OCI-LY3 (cell line): Measurements from ENCODE around the gene SMAD3.
"Not testable (repeated sequence)": the region's sequence is repeated elsewhere in the genome, so short reads cannot be mapped to it uniquely, and the experiment has no call there.

Source experiments
- H2AFZ ChIP-seq: fragments of 200-600, 300-600 bp; shearing (Covaris generic); 2 replicates; pipeline ENCODE4 v1.6.0; 2014; ENCODE audit warnings: antibody characterized with exemption, low read depth, low read length
- H3K27ac ChIP-seq: fragments of 200-600, 300-600 bp; sonication (generic); 2 replicates; pipeline ENCODE4 v1.5.1; 2014; ENCODE audit warnings: mild to moderate bottlenecking, low read length, moderate library complexity, mixed read lengths
- H3K27me3 ChIP-seq: fragments of 200-600, 300-600 bp; sonication (generic); 2 replicates; pipeline ENCODE4 v1.6.1; 2014; ENCODE audit warnings: low read depth, low read length, mixed read lengths
- H3K36me3 ChIP-seq: fragments of 200-600, 300-600 bp; sonication (generic); replicated peaks from 2 replicates; pipeline ENCODE3; 2014; ENCODE audit warnings: low read depth, low read length, mixed read lengths
- H3K4me1 ChIP-seq: fragments of 300-600, 200-600 bp; sonication (generic); 2 replicates; pipeline ENCODE4 v1.6.1; 2014; ENCODE audit warnings: low read length, mixed read lengths
- H3K4me2 ChIP-seq: fragments of 200-600, 300-600 bp; sonication (generic); 2 replicates; pipeline ENCODE4 v1.6.1; 2014; ENCODE audit warnings: low read length, mixed read lengths
- H3K4me3 ChIP-seq: fragments of 300-600, 200-600 bp; sonication (generic); 2 replicates; pipeline ENCODE4 v1.5.1; 2014; ENCODE audit warnings: antibody characterized with exemption, mild to moderate bottlenecking, low read length, moderate library complexity
- H3K79me2 ChIP-seq: fragments of 300-600, 200-600 bp; shearing (Covaris generic); 2 replicates; pipeline ENCODE4 v1.6.1; 2014; ENCODE audit warnings: mild to moderate bottlenecking, low read length, mixed read lengths
- H3K9ac ChIP-seq: fragments of 300-600, 200-600 bp; shearing (Covaris generic); 2 replicates; pipeline ENCODE4 v1.6.0; 2014; ENCODE audit warnings: mild to moderate bottlenecking, low read length, moderate library complexity
- H3K9me3 ChIP-seq: fragments of 200-600, 300-600 bp; shearing (Covaris generic); 2 replicates; pipeline ENCODE4 v1.6.1; 2014; ENCODE audit warnings: low read length, mixed read lengths; ENCODE audit not compliant: insufficient read depth
- H4K20me1 ChIP-seq: fragments of 200-600, 300-600 bp; sonication (generic); 2 replicates; pipeline ENCODE4 v1.6.1; 2016; ENCODE audit warnings: low read length, mixed read lengths; ENCODE audit not compliant: insufficient read depth
- CTCF ChIP-seq: fragments of 200-600, 300-600 bp; sonication (generic); IDR thresholded peaks from 2 replicates; pipeline ENCODE4 v1.5.1; 2014; ENCODE audit warnings: antibody characterized with exemption, low read length, low read depth
- EZH2phosphoT487 ChIP-seq: fragments of 200-600 bp; shearing (Covaris generic); IDR thresholded peaks from 2 replicates; pipeline ENCODE4 v1.6.1; 2018; ENCODE audit warnings: antibody characterized with exemption, mixed run types, low read depth

Gene SMAD3

GRCh38 chr15:67120009-67120838, 54.8 kb downstream of the SMAD3 start:
- Histone ChIP-seq H4K20me1 (no peaks in the 10 kb centered on the region), H3K4me1 (peaks cover 46% of the 10 kb centered on the region), H3K27me3 (no peaks in the 10 kb centered on the region), H3K4me2 (peak overlapping the region; percentile 93), H3K4me3 (peak overlapping the region; percentile 75), H2AFZ (no peak overlapping the region; the same call in 1 of the 2 replicates), H3K36me3 (no peaks in the 10 kb centered on the region), H3K9me3 (no peaks in the 10 kb centered on the region), H3K27ac (peak overlapping the region; percentile 66), H3K9ac (peak overlapping the region; percentile 67), H3K79me2 (0 out of 2 replicates have a peak, but pooled peaks cover 8% of the 10 kb centered on the region)
- TF ChIP-seq EZH2phosphoT487 (no peak), CTCF (no peak)

- Histone ChIP-seq H3K4me2 (peak overlapping the region; percentile 93), H3K4me1 (peaks cover 38% of the 10 kb centered on the region), H3K79me2 (0 out of 2 replicates have a peak, but pooled peaks cover 8% of the 10 kb centered on the region)
These were observed 55.6 kb downstream of the SMAD3 start for GRCh38 chr15:67120839-67121643.

GRCh38 chr15:67121644-67122605, 56.5 kb downstream of the SMAD3 start:
- Histone ChIP-seq H3K27me3 (no peaks in the 10 kb centered on the region), H3K79me2 (0 out of 2 replicates have a peak, but pooled peaks cover 8% of the 10 kb centered on the region), H3K9me3 (no peaks in the 10 kb centered on the region), H4K20me1 (no peaks in the 10 kb centered on the region), H3K4me1 (peaks cover 31% of the 10 kb centered on the region), H3K9ac (peak overlapping the region; percentile 67), H3K36me3 (no peaks in the 10 kb centered on the region), H3K4me3 (peak overlapping the region; percentile 75), H3K27ac (peak overlapping the region; percentile 66), H2AFZ (peak overlapping the region; percentile 68), H3K4me2 (peak overlapping the region; percentile 93)
- TF ChIP-seq EZH2phosphoT487 (no peak), CTCF (no peak)

More at GRCh38 chr15:67120839-67121643, 55.6 kb downstream of the SMAD3 start:
- H4K20me1 ChIP-seq = no peaks in the 10 kb centered on the region
- TF ChIP-seq CTCF (no peak), EZH2phosphoT487 (no peak)
- peak overlapping the region; percentile 67 for H3K9ac ChIP-seq
- peak overlapping the region; percentile 68 for H2AFZ ChIP-seq
- peak overlapping the region; percentile 75 for H3K4me3 ChIP-seq
- no peaks in the 10 kb centered on the region for H3K9me3 ChIP-seq
- H3K27me3 ChIP-seq = no peaks in the 10 kb centered on the region
- H3K27ac ChIP-seq = peak overlapping the region; percentile 66
- no peaks in the 10 kb centered on the region for H3K36me3 ChIP-seq

GRCh38 chr15:67122816-67123215, 57.4 kb downstream of the SMAD3 start:
- not testable (repeated sequence) for H3K9me3 ChIP-seq, H3K4me2 ChIP-seq, H3K4me3 ChIP-seq, H3K9ac ChIP-seq, H3K79me2 ChIP-seq, H3K36me3 ChIP-seq, H3K27me3 ChIP-seq, H4K20me1 ChIP-seq, H2AFZ ChIP-seq, H3K27ac ChIP-seq
- peaks cover 25% of the 10 kb centered on the region for H3K4me1 ChIP-seq

- not testable (repeated sequence) for H3K36me3 ChIP-seq, H3K4me2 ChIP-seq, H3K79me2 ChIP-seq, H2AFZ ChIP-seq, H3K4me3 ChIP-seq, H3K9ac ChIP-seq, H4K20me1 ChIP-seq, H3K9me3 ChIP-seq, H3K27ac ChIP-seq, H3K27me3 ChIP-seq
- H3K4me1 ChIP-seq = peaks cover 25% of the 10 kb centered on the region
These were observed 57.9 kb downstream of the SMAD3 start for GRCh38 chr15:67123291-67123690.
